Activated CD8-positive, alpha-beta memory T cell treated with anti-CD3 and anti-CD28 coated beads for 36 hours (primary cell): ENCODE data around the gene BOD1. TPM values are rescaled to one million over a fixed set of nuclear protein-coding genes. Genes with fewer than 3 reads are reported as not detected.

Experiments
- CTCF ChIA-PET: fragments of 350-600 bp; sonication (Branson Sonifier 250); formaldehyde crosslinking; loops from one replicate; lab custom pipeline; 2021; ENCODE audit warnings: antibody characterized with exemption; lab: Charles Lee
- POLR2A ChIA-PET: fragments of 350-600 bp; sonication (Branson Sonifier 250); formaldehyde crosslinking; loops from one replicate; lab custom pipeline; 2021; ENCODE audit warnings: antibody characterized with exemption; lab: Charles Lee
- total RNA-seq, 2 experiments: library from RNA; stranded (reverse); gene quantifications; one replicate each; pipeline ENCODE4 v1.2.3, GENCODE V29; 2021

BOD1 gene
- 10 to 100 TPM; 25.4 to 26.8 TPM for total RNA-seq

DNA sequence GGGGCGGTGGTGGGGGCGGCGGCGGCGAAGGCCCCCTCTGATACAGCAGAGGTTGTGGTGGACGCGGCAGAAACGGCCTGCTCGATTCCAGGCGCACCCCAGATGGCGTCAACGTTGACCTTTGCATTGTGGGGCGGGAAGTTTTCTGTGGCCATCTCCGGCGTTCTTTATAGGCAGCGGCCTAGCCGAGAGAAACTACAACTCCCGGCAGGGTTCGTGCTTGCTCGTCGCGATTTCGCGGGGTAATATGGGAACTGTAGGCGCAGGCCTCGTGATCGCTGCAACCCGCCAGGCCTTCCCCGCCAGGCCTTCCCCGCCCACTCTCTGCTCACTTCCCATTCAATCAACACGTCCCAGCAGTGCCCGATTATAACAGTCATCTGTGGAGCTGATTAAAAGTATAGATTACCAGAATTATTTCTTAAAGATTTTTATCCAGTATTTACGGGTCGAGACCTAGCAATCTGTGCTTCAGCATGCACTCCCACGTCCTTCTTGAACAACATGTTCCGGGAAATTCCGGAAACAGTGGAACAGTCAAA, at the start of gene BOD1:
Gene BOD1, minus strand, starts transcription at position 74 of the 542 bp plus-strand sequence. CDS start 214 bp downstream, outside the sequence.
- POLR2A ChIA-PET = interaction anchor here (1.4 to 1.9 kb wide), 2 partner anchors 20 to 271 kb away, joined by 4 to 16 read pairs; partner anchors contain the start of gene CPEB4
- CTCF ChIA-PET = interaction anchor here (0.9 to 2.4 kb wide), 6 partner anchors 24 to 357 kb away, joined by 3 to 12 read pairs (median 3); partner anchors contain the start of gene CPEB4

DNA sequence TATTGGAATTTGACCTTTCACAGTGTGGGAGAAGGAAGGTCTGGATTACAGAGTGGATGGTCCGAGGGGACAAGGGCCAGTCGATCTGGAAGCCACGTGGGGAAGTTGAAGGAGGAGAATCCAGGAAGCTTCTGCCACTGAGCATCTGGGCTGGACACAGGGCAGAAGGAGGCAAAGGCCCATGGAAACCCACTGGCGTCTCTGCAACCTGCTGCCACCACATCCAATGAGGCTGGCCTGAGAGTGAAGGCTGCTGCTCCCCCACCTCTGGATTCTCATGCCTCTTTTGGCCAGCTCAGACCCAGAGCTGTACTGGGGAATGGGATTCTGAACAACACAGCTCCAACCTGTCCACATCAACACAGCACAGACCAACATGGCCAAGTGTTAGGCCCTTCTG, 48.9 kb upstream of the BOD1 start:
- POLR2A ChIA-PET = no interaction called here
- CTCF ChIA-PET = no interaction called here

DNA sequence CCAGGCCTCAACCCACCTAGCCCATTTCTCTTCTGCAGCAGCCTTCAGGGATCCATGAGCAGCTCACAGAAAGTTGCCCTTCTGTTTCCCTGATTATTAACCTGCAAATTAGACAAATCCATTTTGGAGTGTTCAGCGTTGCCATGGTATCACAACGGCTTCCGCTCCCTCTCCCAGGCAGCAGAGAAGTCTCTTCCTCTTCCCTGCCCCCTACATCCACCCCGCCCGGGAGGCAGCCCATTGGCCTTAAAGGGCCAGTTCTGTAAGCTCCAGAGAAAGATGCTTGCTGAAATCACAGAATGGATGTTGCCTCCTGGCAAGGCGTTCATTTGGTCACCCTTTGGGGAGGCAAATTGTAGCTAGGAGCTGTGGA, 47.7 kb upstream of the BOD1 start:
- CTCF ChIA-PET = no interaction called here
- POLR2A ChIA-PET = no interaction called here

DNA sequence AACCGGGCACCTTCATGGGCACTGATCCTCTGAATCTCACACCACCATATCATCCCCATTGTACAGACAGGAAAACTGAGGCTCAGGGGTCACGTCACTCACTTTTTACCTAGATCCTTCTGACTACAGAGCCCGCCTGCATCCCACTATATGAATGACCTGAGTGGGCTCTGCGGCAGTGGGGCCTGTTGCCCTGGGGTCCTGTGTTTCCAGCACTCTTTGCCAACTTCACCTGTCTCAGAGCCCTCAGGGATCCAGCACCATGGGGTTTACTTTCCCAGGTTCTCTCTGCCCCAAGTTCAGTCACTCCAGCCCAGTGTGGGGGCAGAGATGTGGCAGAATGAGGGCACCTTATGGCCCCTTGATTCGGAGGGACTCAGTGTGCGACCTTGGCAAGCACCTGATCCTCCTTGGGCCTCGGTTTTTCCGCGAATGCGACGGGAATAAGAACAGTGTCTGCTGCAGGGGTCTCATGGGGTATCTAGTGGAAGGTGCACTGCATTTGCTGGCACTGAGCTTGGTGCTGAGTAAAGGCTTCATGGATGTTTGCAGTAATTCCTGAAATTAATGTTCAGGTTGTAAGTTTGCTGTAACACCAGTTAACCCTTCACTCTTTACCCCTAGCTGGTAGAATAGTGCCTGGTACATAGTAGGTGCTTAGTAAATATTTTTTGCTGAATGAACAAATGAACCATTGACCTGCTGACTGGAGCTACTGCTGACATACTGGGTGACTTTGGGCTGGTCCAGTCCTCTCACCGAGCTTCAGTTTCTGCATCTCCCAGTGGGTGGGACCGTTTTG, 47.1 kb upstream of the BOD1 start:
- POLR2A ChIA-PET = no interaction called here
- CTCF ChIA-PET = no interaction called here

DNA sequence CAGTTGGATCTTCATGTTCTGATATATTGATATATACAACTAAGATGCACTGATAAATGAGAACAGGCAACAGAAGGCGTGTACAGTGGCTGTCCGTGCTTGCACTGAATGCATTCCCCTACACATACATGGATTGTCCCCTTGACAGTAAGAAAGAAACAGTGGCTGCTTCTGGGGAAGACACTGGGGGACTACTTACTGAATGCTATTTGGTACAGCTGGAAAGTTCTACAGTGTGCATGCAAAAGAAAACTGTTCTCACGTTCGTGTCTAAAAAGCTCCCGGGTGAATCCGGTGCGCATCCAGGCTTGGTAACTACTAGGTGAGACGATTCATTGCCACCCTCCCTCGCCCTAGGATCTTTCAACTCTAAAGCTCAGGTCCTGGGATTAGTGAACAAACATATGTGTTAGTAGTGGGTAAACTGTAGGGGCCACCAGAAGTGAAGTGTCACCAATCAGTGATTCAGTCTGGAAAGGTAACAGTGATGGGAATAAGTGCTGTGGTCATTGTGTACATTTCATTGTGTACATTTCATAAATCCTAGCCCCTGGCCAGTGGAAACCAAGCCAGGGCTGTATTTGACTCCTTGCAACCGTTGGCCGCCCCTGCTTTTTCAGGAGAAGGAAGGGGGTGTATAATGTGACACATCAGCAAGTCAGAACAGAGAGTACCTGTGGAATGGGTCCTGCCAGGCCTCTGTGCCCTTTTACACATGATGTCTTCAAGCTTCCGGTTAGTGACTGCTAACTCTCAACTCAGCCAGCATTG, 46.3 kb upstream of the BOD1 start:
- POLR2A ChIA-PET = no interaction called here
- CTCF ChIA-PET = no interaction called here

DNA sequence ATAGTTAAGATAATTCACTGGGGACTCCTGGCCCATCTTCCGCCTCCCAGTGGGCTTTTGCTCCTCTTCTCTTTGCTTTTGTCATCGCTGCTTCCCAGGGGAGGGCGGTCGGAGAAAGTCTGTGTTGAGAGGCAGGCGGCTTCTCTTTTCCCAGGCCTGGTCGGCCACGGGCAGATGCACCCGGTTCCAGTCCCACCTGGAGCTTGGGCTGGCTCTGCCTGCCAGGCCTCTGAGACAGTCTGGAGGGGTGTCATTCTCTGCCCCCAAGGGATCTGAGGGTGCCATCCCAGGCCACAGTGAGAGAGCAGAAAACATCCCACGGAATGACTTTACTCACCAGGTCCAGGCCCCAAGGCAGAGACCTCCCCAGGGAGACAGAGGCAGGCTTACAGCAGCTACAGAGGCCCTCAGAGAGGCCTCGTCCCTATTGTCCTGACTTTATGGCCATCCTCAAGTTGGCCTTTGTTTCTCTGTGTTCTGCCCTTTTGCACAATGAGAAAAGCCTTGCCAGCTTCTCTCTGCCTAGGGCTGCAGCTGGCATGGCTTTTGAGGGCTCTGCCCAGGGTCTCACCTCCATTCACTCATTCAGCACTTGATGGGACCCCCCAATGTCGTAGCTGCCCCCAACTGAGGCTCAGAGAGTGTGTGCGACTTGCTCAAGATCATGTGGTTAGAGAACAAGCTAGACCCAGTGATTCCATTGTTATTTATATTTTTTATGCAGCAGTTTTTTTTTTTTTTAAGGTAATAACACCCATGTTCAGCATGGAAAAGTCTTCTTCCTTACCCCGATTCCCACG, 44.2 kb upstream of the BOD1 start:
- ChIA-PET POLR2A (no interaction called here), CTCF (interaction anchor here (0.6 kb wide), 1 partner anchor 89 kb away, joined by 4 read pairs; no protein-coding TSS in a partner anchor)

DNA sequence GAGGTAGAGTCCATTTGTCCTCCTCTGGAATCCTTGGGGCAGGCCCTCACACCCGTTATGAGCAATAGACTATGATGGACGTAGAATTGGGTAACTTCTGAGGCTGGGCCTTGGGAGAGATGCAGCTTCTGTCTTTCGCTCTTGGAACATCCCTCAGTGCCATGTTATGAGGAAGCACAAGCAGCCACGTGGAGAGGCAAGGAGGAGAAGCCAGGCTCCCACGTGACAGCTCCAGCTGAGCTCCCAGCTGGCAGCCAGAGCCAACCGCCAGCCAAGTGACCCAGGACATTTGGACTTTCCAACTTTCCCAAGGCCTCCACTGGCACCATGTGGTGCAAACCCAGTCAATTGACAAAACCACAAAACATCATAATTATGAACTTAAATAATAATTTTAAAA, 43.0 kb upstream of the BOD1 start:
- ChIA-PET POLR2A (no interaction called here), CTCF (no interaction called here)

DNA sequence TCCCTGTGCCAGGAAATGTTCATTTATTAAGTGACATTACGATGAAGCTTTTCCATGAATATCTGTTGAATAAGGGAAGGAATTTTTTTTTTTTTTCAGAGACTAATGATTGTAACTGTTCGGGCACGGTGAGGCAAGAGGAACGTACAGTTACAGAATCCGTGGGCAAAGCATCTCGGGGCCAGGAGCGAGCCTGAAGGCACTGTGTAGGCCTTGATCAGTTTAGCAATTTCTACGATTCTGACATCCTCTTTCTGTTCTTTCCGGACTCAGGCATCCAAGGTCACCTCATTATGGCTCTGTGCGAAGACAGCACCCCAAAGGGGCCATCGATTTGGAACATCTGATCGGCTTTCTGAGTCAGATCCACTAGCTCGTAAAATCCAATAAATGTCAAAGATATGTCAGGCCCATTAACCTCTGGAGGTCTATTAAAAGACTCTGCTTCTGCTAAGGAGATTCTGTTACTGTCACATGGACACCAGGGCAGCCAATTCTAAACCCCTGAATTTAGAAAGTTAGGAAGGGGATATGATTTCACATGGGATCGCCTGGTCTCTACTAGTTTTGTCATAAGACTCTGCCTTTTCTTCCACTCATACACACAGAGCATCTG, 41.4 kb upstream of the BOD1 start:
- ChIA-PET CTCF (no interaction called here), POLR2A (no interaction called here)

DNA sequence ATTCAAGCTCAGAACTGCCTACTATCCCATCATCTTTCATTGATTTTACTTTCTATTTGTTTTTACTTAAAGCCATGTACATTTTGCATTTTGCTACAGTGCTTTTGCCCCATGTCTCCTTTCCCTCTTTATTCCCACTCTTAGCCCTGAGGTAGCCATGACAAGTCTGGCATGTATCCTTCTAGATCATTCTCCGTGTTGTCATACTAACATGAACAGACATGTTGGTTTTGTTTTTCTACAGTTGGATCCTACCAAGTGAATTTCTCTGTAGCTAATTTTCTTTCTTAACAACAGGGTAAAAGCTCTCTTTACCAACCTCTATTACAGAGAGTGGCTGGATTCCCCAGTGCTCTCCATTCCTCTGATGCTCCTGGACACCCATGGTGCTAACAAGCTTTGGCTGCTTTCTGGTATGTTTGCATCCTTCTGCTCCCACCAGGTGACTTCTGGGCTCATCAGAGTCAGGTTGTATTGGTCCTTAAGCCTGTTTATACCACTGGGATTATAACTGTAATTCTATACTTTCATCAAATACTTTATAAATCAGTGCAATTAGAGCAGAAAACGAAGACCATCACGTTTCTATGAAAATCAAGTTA, 38.8 kb upstream of the BOD1 start:
- ChIA-PET POLR2A (no interaction called here), CTCF (no interaction called here)

DNA sequence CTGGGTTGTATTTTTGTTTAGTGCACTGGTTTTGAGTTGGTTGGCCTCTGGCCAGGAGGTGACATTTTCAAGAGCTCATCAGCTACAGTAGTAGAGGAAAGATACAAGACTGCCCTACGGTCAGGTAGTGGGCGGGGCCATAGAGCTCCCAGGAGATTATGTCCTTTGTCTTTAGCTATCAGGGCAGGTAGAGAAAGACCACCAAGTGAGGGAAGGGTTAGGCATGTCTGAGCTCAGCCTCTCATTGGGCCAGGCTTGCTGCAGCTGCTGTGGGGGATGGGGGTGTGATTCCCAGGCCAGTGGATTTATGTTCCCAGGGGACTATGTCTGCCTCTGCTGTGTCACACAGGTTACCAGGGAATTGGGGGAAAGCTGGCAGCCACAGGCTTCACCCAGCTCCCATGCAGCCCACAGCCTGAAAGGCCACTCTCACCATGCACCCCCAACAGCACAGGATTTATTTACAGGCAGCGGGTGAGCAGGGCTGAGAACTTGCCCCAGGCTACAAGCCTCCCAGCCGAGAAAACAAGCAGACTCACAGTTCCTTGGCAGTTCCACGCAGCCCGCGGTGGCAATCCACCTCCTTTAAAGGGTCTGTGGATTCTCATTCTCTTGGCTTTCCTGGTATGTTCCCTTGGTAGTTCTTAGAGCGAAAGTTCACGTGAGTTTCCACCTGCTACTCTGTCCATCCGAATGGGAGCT, 37.5 kb upstream of the BOD1 start:
- ChIA-PET CTCF (no interaction called here), POLR2A (no interaction called here)

DNA sequence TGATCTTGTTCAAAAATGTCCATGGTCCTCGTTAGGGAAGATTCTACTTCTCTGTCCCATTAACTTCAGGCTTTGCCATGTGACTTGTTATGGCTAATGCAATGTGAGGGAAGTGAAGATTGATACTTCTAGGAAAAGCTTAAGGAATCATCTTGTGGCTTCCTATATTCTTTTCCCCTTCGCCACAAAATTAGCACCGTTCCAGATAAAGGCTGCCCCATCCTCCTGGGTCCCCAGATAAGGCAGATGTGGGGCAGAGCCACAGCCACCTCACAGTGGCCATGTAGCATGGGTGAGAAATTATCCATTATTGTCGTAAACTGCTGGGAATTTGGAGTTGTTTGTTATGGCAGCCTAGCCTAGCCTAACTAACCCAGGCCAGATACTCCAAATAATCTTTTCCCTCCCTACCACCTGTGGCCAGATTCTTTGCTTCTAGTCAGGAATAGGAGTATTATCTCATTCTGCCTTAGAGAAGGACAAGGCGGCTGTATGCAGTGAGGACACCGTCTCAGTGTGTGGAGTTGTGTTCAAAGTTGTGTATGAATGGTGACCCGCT, 31.9 kb upstream of the BOD1 start:
- CTCF ChIA-PET = no interaction called here

DNA sequence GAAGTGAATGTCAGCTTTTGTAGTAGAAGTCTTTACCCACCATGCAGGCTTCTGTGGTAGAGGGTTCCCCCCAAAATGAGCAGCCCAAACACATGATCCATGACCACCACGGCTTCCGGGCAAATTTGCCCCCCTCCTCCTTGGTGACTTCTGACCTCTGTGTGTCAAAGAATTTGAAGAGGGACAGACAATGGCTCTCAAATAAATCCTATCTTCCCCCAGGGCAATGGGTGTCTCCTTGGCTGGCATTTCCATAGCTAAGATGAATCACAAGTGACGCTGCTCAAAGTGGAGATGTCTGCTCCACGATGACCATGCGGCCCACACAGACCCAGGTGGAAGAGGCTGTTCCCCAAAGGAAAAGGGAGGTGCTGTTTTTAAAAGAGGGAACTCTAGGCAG, 30.2 kb upstream of the BOD1 start:
- POLR2A ChIA-PET = no interaction called here

More for the DNA sequence above, 31.9 kb upstream of the BOD1 start:
- POLR2A ChIA-PET = no interaction called here

DNA sequence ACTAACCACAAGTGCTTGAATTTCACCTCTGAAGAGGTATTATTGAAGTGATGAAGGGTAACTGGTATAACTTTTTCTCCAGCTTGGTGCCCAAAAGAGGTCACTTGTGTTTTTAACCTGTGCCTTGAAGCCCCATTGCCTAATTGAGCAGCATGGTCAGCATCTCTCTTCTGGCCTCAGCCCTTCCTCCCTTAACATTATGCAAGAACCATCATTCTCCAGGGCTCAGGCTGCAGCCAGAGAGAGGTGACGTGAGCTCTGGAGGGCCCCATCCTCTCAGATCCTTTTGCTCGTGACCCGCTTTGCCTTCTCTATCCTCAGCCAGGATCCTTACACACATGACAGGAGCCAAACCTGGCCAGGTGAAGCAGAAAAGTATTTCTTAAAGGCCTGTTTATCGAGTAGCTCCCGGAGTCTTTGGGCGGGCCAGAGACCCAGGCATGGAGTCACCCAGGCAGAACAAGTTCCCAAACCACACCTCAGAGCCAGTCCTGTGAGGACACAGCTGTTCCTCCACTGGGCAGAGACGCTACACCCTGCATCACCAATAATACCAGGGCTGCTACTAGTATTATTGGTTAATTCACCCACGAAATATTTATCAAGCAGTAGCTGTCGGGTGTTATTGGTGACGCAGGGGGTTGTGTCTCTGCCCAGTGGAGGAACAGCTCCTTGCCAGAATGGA, 29.6 kb upstream of the BOD1 start:
- CTCF ChIA-PET = no interaction called here
- POLR2A ChIA-PET = no interaction called here

More for the DNA sequence above, 30.2 kb upstream of the BOD1 start:
- CTCF ChIA-PET = no interaction called here

DNA sequence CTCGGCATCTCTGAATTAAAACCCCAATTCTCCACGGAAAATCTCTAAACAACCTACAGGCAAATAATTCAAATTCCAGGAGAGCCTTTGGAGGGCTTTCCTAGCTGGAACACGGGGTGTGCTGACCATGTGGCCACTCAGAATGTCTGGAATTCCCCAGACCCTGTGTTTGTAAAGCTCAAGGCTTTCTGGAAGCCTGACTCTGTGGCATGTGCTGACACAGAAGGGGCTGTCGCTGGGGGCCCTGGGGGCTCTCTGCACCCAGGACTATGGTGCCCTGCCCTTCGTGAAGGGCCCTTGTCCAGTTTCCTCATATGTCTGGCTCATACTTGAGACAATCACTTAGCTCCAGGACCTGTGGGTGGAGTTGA, 29.0 kb upstream of the BOD1 start:
- ChIA-PET CTCF (interaction anchor here (0.6 kb wide), 1 partner anchor 126 kb away, joined by 3 read pairs; no protein-coding TSS in a partner anchor), POLR2A (no interaction called here)

DNA sequence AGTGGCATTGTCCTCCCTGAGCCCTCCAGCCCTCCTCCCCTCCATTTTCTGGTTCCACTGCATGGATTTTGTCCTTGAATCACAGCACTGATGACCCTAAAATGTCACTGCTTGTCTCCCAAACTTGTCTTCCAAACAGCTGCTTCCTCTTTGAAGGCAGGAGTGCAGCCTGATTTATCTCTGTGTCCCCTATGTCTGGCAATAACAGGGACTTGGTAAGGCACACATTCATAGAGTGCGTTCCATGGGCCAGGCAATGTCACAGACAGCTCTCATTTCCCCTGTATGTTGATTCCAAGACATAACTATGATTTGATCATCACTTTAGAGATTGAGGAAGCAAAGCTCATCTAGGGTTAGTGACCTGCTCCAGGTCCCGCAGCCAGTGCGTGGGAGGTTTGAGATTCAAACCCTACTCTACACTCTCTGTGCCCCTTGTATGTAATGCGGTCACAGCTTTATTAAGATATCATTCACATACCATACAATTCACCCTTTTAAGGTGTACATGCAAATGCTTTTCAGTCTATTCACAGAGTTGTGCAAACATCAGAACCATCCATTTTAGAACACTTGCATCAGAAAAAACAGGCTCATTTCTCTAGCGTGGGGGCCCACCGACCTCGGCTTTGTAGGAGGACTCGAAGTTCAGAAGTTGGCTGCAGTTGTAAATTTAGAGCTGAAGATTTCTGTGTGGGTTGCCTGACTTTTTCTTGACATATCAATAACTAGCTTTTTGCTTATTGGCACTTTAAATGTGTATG, 28.4 kb upstream of the BOD1 start:
- CTCF ChIA-PET = interaction anchor here (0.6 kb wide), 1 partner anchor 126 kb away, joined by 3 read pairs; no protein-coding TSS in a partner anchor
- POLR2A ChIA-PET = no interaction called here

DNA sequence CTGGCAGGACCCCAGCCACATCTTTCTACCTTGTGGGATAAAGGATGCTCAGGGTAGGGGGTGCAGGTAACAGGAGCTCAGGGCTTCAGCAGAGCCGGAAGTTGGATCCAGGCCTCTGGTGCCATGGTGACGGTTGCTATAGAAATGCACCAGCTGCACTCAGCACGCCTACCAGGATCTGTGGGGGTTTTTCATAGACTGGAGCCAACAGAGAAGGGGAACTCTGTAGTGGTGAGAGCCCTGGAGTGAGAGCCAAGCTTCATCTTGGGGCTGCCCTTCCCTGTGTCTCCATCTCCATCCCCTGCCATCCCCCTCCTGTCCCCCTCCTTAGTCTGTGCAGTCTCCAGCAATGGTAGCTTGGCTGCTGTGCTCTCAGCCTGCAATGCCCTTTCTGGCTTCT, 27.5 kb upstream of the BOD1 start:
- ChIA-PET POLR2A (no interaction called here), CTCF (no interaction called here)
